GM13976 (cell line): ENCODE data around the gene LSM7.

ENCODE experiments used
- DNase-seq: peaks from one replicate; pipeline ENCODE4 v3.0.0; 2012; ENCODE audit warnings: low spot score
- CTCF ChIP-seq: IDR thresholded peaks from 2 replicates; pipeline ENCODE4 v1.5.1; 2012; ENCODE audit warnings: borderline replicate concordance, mild to moderate bottlenecking; ENCODE audit not compliant: insufficient read depth; ENCODE audit errors: extremely low read depth, missing control alignments, control extremely low read depth
- in situ Hi-C: fragments of 300-500 bp; cut with MboI; formaldehyde crosslinking; loops from one replicate; pipeline ENCODE4 v1.12.0; 2022; ENCODE audit warnings: low sequenced_read_pairs, mixed read lengths, inconsistent platforms; ENCODE audit not compliant: unreplicated experiment

Gene LSM7

GRCh38 chr19:2336528-2337328 is 8.3 kb upstream of the LSM7 start:
- TF ChIP-seq CTCF, result no peak
- in situ Hi-C loops, result no loop called here
- no peak for DNase-seq

GRCh38 chr19:2335848-2336247 is 7.5 kb upstream of the LSM7 start:
- in situ Hi-C loops, result no loop called here
- DNase-seq, result no peak
- TF ChIP-seq CTCF, result no peak

GRCh38 chr19:2334986-2335846 is 6.8 kb upstream of the LSM7 start:
- DNase-seq, result no peak
- in situ Hi-C loops, result no loop called here
- TF ChIP-seq CTCF, result no peak

- in situ Hi-C loops, result no loop called here
- no peak for TF ChIP-seq CTCF
- no peak for DNase-seq
These were observed 6.0 kb upstream of the LSM7 start for GRCh38 chr19:2334426-2334825.

GRCh38 chr19:2333807-2334211 is 5.4 kb upstream of the LSM7 start:
- no peak for DNase-seq
- no peak for TF ChIP-seq CTCF
- in situ Hi-C loops, result no loop called here

- in situ Hi-C loops, result no loop called here
- DNase-seq, result no peak
- no peak for TF ChIP-seq CTCF
These were observed 4.8 kb upstream of the LSM7 start for GRCh38 chr19:2333027-2333806.
